Peyer's patch (tissue), 4 donors: ENCODE results near the gene HSFX3. TPM values are rescaled to one million over a fixed set of nuclear protein-coding genes. Genes with fewer than 3 reads are reported as not detected.

ENCODE experiments used
- DNase-seq, 3 donors: peaks; one replicate each; pipeline ENCODE4 v3.0.0-alpha.2; 2017 to 2019
- H3K27ac ChIP-seq, 4 donors: fragments of 200-600 bp; sonication (generic); one replicate each; pipeline ENCODE4 v1.5.1; 2016 to 2019
- H3K27me3 ChIP-seq, 2 donors: fragments of 200-600 bp; sonication (generic); one replicate each; pipeline ENCODE4 v1.5.1; 2019
- H3K36me3 ChIP-seq, 3 donors: fragments of 200-600 bp; sonication (generic); one replicate each; pipeline ENCODE4 v1.5.1; 2016 to 2019
- H3K4me1 ChIP-seq, 4 donors: fragments of 200-600 bp; sonication (generic); one replicate each; pipeline ENCODE4 v1.5.1; 2016 to 2019
- H3K4me3 ChIP-seq, 4 donors: fragments of 200-600 bp; sonication (generic); 1 replicate in 3 of 4; 2 replicates in 1 of 4; pipeline ENCODE4 v1.5.1; 2016 to 2019; ENCODE audit warnings: mild to moderate bottlenecking in 1 of 4
- H3K9me3 ChIP-seq, 4 donors: fragments of 200-600 bp; sonication (generic); one replicate each; pipeline ENCODE4 v1.5.1; 2016 to 2019; ENCODE audit warnings: mild to moderate bottlenecking in 1 of 4
- POLR2A ChIP-seq, 2 donors: fragments of 450-650 bp; IDR thresholded peaks; one replicate each; pipeline ENCODE4 v1.5.1; 2017; ENCODE audit warnings: antibody characterized with exemption in 2 of 2, mild to moderate bottlenecking in 2 of 2, moderate library complexity in 2 of 2
- total RNA-seq, 4 donors: library from RNA; depleted of rRNA; stranded (reverse); fragments of >200 nt; gene quantifications; one replicate each; pipeline ENCODE4 v1.1.0, GENCODE V29; 2016
- TF ChIP-seq, protein P1 (sequence below), 6 experiments: fragments of 450-650 bp in 4 of 6; fragments of 200-600 bp in 2 of 6; sonication (generic) in 1 of 6; IDR thresholded peaks; one replicate each; pipeline ENCODE4 v1.5.1; 2017 to 2019; ENCODE audit warnings: antibody characterized with exemption in 6 of 6, mild to moderate bottlenecking in 3 of 6, moderate library complexity in 1 of 6

The HSFX3 gene
- total RNA-seq, 4 donors from 2014 or later: not detected

- no peak for DNase-seq
- Histone ChIP-seq H3K4me1 (peaks cover 0 to 3% (median 0%) of the 10 kb centered on the region in 4 donors), H3K36me3 (peaks cover 0 to 51% (median 0%) of the 10 kb centered on the region in 3 donors), H3K27ac (no peak overlapping the region), H3K4me3 (no peak overlapping the region), H3K9me3 (no peaks in the 10 kb centered on the region), H3K27me3 (no peaks in the 10 kb centered on the region)
- TF ChIP-seq POLR2A (IDR thresholded peaks at IDR 0.05): no peak
- TF ChIP-seq, protein P1, sequence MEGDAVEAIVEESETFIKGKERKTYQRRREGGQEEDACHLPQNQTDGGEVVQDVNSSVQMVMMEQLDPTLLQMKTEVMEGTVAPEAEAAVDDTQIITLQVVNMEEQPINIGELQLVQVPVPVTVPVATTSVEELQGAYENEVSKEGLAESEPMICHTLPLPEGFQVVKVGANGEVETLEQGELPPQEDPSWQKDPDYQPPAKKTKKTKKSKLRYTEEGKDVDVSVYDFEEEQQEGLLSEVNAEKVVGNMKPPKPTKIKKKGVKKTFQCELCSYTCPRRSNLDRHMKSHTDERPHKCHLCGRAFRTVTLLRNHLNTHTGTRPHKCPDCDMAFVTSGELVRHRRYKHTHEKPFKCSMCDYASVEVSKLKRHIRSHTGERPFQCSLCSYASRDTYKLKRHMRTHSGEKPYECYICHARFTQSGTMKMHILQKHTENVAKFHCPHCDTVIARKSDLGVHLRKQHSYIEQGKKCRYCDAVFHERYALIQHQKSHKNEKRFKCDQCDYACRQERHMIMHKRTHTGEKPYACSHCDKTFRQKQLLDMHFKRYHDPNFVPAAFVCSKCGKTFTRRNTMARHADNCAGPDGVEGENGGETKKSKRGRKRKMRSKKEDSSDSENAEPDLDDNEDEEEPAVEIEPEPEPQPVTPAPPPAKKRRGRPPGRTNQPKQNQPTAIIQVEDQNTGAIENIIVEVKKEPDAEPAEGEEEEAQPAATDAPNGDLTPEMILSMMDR (IDR thresholded peaks at IDR 0.05): no peak
These were observed 51.0 kb downstream of the HSFX3 start for GRCh38 chrX:149498767-149499166.

Other genes with a start within 250 kb of the HSFX3 start
- gene IDS, start 44.6 kb downstream of the HSFX3 start, total RNA-seq: 10 to 100 TPM; 51.2 to 61.9 (median 53.6) TPM
- 10 to 100 TPM; 11.9 to 23.1 (median 16.7) TPM for gene EOLA1, start 8.9 kb downstream of the HSFX3 start, total RNA-seq
- gene MAGEA9B, start 37.5 kb upstream of the HSFX3 start, total RNA-seq: not detected
- 1 to 10 TPM in 1 of 4 donors, not detected in 3; 2.0 TPM for gene HSFX2, start 45.4 kb upstream of the HSFX3 start, total RNA-seq
- 10 to 100 TPM; 11.0 to 17.3 (median 14.3) TPM for gene TMEM185A, start 81.9 kb upstream of the HSFX3 start, total RNA-seq
- gene MAGEA11, start 162.1 kb upstream of the HSFX3 start, total RNA-seq: not detected
- gene HSFX1, start 224.1 kb upstream of the HSFX3 start, total RNA-seq: 1 to 10 TPM in 3 of 4 donors, not detected in 1; 2.1 to 5.0 (median 3.8) TPM
- not detected for gene MAGEA9, start 232.0 kb upstream of the HSFX3 start, total RNA-seq